HL-60/S4 treated with phorbol 12-myristate 13-acetate at 8.2 ng/mL for 4 days and 3 days (cell line): ENCODE results near the gene GALNT17.
"Not testable (repeated sequence)": the region's sequence is repeated elsewhere in the genome, so short reads cannot be mapped to it uniquely, and the experiment has no call there.

Experiments
- in situ Hi-C: fragments of 300-500 bp; cut with MboI; formaldehyde crosslinking; loops from 2 replicates; pipeline ENCODE4 v1.15.0; 2022; ENCODE audit warnings: low sequenced_read_pairs

GALNT17 gene

GRCh38 chr7:71611986-71612385, 480.0 kb downstream of the GALNT17 start:
- in situ Hi-C loops = no loop called here

GRCh38 chr7:71612911-71613310, 481.0 kb downstream of the GALNT17 start:
- in situ Hi-C loops = no loop called here

DNA sequence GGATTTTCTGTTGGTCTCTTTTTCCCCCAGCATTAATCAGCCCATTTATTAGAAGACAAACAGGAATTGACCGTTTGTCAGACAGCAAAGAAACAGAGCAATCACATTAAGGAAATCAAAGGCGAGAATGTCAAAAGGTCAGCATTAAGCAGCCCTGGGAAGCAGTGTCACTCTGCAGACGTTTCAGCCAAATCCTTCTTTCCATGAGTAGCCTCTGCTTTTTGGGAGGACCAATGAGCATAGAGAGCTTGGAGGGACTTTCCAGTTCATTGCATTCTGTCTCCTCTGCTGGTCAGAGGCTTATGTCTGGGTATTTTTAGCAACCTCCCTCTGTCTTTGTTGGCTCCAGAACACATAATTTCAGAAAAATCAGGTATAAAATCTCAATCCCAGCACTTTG, 481.4 kb downstream of the GALNT17 start:
- in situ Hi-C loops = no loop called here

DNA sequence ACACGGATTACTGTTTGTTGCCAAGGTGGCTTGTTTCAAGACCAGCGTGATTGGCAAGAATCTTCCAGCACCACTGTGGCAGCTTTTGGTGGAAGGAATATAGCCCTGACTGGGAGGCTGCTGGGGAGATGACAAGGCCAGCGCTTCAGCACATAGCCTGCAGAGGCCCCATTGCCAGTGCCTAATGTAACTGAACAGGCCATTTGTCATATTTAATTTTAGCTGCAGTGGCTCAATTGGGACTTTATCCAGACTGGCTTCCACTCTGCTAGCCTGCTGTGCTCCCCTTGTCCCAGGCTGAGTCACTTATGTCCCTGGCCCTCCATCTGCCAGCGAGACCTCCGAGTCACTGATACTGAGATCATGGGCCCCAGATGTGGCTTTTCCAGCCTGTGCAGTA, 483.1 kb downstream of the GALNT17 start:
- in situ Hi-C loops = no loop called here

DNA sequence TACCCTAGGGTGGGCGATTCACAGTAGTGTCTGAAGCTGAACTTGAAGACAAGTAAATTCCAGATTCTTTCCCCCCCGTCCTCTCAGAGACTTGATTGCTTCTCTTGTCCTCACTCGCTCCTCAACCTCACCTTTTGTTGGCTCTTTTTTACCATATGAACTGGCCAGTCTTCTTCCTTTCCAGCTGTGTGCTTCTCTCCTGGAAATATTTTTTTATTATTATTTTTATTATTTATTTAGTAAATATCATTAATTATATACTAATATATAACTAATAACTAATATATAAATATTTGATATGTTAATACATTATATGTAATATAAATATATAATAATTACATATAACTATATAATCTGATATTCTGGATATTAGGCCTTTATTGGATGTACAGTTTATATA, 484.3 kb downstream of the GALNT17 start:
- in situ Hi-C loops = no loop called here

DNA sequence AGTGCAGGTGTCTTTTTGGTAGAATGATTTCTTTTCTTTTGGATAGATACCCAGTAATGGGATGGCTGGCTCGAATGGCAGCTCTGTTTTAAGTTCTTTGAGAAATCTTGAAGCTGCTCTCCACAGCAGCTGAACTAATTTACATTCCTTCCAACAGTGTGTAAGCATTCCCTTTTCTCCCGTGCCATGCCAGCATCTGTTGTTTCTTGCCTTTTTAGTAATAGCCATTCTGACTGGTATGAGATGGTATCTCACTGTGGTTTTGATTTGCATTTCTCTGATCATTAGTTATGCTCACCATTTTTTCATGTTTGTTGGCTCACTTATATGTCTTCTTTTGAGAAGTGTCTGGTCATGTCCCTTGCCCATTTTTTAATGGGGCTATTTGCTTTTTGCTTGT, 486.3 kb downstream of the GALNT17 start:
- in situ Hi-C loops = no loop called here

DNA sequence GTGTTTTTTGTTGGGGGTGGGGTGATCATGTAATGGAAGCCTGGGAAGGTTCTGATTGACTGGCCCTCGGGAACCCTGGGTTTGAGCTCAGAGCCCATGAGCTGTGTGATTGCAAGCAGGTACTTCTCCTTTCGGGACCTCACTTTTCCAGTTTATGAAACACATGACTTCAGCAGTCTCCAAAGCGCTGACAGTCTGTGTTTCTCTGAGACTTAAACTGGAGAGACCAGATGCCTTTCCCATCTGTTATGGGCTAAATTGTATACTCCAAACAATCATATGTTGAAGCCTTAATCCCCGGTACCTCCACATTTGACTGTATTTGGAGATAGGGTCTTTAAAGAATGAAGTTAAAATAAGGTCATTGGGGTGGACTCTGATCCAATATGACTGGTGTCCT, 493.6 kb downstream of the GALNT17 start:
- in situ Hi-C loops = no loop called here

GRCh38 chr7:71626206-71626605, 494.3 kb downstream of the GALNT17 start:
- in situ Hi-C loops = no loop called here

DNA sequence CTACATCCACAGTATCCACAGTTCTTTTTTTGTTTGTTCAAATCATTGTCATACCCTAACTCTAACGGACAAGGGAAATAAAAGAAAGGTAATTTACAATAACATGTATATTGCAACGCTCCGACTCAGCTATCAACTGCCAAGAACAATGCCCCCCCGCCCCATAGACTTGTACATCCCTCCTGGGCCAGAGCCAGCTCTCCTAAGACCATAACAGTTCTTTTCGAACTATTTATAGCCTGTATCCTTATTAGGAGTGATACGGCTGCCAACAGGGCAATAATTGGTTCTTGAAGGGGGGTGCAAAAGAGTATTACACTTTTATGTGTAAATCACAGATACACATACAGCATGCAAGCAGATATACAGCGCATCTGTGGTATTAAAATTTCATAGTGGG, 495.7 kb downstream of the GALNT17 start:
- in situ Hi-C loops = no loop called here

DNA sequence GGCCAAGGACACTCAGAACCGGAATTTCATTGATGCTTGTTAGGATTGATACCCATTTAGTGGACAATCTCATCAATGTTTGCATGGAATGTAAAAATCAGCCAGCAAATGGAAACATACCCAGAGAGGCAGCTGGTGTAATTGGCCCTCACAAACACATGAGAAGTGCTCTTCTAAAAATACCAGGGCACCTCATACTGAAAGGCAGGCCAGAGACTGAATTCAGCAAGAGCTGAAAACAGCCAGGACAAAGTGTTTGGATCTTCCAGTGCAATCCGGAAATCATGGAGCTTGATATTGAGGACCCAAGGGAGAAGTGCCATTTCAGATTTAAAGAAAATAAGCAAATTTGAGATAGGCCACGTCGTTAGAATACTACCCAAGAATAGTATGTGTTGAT, 498.6 kb downstream of the GALNT17 start:
- in situ Hi-C loops = no loop called here

GRCh38 chr7:71633551-71634008, 501.6 kb downstream of the GALNT17 start:
- in situ Hi-C loops = no loop called here

DNA sequence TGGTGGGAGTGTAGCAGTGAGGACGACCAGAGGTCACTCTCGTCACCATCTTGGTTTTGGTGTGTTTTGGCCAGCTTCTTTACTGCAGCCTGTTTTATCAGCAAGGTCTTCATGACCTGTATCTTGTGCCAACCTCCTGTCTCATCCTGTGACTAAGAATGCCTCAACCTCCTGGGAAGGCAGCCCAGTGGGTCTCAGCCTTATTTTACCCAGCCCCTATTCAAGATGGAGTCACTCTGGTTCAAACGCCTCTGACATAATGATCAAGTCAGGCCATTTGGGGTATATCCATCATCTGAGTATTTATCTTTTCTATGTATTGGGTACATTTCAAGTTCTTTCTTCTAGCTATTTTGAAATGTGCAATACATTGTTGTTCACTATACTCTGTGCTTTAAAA, 503.9 kb downstream of the GALNT17 start:
- in situ Hi-C loops = not testable (repeated sequence)

DNA sequence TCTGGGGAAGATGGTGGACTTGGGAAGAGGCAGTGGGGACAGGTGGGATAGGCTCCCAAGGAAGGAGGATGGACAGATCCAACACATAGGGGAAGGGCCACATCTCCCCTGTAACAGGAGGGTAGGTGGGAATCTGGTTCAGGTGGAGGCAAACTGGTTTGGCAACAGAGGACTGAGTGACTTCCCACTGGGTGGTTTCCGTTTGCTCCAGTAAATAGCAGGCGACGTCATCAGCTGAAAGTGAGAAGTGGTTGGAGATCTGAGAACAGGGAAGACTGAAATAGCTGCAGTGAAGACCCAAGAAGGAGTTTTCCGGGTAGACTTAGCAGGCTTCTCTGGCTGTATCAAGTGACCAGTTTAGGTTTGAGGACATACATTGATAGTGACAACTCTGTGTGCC, 504.4 kb downstream of the GALNT17 start:
- in situ Hi-C loops = no loop called here

DNA sequence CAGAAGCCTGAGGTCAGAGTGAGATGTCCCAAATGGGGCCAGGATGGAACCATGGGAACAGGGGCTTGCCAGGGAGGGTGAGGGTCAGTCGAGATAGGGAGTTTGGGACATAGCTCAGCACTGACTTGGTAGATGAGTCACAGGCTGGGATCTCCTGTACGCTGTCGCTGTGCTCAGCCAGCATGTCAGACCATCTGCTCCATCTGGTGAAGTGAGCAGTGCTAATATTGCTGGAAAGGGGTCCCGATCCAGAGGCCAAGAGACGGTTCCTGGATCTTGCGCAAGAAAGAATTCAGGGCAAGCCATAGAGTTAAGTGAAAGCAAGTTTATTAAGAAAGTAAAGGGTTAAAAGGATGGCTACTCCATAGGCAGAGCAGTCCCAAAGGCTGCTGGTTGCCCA, 505.6 kb downstream of the GALNT17 start:
- in situ Hi-C loops = no loop called here

GRCh38 chr7:71638108-71638507, 506.2 kb downstream of the GALNT17 start:
- in situ Hi-C loops = no loop called here

GRCh38 chr7:71639382-71640085, 507.6 kb downstream of the GALNT17 start:
- in situ Hi-C loops = no loop called here

GRCh38 chr7:71643031-71643430, 511.1 kb downstream of the GALNT17 start:
- in situ Hi-C loops = not testable (repeated sequence)

DNA sequence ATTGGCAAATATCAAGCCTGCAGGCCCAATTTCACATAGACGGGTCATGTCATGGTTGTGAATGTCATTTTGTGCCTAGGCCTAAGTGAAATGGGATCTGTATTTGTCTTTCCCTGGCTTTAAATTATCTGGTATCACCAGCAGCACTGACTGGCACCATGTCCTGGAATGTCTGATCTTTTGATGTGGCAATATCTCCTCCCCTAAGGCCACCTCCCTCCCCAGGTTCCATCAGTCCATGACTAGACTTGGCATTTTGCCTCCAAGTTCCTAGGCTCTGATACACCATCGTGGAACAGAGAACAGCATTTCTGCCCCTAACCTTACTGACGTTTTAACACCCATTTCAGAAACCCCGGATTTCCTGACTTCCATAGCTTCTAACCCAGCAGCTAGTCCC, 513.9 kb downstream of the GALNT17 start:
- in situ Hi-C loops = no loop called here

DNA sequence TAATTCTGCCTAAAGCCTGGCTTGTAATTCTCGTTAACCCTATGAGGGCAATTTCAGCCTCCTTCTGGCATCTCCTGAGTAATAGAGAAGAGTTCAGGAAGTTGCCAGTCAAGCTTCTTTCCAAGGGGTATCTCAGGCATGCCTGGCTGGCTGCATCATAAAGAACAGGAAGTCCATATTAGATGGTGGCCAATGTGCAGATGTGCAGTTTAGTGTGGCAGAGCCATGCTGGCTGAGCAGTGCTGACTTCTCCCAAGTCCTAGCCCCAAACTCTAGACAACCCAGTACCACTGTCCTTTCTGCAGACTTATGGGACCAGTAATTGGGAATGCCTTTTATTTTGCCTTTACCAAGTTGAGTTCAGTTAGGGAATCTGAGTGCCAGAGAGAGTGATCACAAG, 517.9 kb downstream of the GALNT17 start:
- in situ Hi-C loops = no loop called here

- in situ Hi-C loops = no loop called here
Observed at GRCh38 chr7:71650653-71651337, 518.9 kb downstream of the GALNT17 start.

- in situ Hi-C loops = no loop called here
Observed at GRCh38 chr7:71652510-71652909, 520.6 kb downstream of the GALNT17 start.

DNA sequence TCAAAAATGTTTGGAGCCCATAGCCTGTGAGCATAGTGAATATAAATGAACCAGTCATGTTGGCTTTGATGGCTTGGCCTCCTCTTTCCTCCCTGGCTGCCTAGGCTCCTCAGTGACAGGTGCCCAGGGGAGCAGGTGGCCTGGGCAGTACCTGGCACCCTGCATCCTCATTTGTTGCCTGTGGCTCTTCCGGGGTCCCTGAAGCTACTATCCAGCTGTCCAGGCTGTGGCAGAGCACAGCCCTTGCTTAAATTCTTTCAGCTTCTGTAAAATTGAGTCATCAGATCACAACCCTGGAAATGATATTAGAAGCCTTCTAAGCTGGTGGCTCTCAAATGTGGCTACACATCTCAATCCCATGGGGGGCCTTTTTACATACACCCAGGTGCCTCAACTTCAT, 525.4 kb downstream of the GALNT17 start:
- in situ Hi-C loops = no loop called here

GRCh38 chr7:71659622-71660021, 527.7 kb downstream of the GALNT17 start:
- in situ Hi-C loops = no loop called here
